NCI-H748 treated with DMSO at 0.1 percent for 48 hours (cell line): ENCODE measurements around the gene FARP1.

Experiments used
- DNase-seq: peaks from one replicate; lab custom pipeline; 2025; lab: John Stamatoyannopoulos, UW

Gene FARP1, protein sequence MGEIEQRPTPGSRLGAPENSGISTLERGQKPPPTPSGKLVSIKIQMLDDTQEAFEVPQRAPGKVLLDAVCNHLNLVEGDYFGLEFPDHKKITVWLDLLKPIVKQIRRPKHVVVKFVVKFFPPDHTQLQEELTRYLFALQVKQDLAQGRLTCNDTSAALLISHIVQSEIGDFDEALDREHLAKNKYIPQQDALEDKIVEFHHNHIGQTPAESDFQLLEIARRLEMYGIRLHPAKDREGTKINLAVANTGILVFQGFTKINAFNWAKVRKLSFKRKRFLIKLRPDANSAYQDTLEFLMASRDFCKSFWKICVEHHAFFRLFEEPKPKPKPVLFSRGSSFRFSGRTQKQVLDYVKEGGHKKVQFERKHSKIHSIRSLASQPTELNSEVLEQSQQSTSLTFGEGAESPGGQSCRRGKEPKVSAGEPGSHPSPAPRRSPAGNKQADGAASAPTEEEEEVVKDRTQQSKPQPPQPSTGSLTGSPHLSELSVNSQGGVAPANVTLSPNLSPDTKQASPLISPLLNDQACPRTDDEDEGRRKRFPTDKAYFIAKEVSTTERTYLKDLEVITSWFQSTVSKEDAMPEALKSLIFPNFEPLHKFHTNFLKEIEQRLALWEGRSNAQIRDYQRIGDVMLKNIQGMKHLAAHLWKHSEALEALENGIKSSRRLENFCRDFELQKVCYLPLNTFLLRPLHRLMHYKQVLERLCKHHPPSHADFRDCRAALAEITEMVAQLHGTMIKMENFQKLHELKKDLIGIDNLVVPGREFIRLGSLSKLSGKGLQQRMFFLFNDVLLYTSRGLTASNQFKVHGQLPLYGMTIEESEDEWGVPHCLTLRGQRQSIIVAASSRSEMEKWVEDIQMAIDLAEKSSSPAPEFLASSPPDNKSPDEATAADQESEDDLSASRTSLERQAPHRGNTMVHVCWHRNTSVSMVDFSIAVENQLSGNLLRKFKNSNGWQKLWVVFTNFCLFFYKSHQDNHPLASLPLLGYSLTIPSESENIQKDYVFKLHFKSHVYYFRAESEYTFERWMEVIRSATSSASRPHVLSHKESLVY

DNA sequence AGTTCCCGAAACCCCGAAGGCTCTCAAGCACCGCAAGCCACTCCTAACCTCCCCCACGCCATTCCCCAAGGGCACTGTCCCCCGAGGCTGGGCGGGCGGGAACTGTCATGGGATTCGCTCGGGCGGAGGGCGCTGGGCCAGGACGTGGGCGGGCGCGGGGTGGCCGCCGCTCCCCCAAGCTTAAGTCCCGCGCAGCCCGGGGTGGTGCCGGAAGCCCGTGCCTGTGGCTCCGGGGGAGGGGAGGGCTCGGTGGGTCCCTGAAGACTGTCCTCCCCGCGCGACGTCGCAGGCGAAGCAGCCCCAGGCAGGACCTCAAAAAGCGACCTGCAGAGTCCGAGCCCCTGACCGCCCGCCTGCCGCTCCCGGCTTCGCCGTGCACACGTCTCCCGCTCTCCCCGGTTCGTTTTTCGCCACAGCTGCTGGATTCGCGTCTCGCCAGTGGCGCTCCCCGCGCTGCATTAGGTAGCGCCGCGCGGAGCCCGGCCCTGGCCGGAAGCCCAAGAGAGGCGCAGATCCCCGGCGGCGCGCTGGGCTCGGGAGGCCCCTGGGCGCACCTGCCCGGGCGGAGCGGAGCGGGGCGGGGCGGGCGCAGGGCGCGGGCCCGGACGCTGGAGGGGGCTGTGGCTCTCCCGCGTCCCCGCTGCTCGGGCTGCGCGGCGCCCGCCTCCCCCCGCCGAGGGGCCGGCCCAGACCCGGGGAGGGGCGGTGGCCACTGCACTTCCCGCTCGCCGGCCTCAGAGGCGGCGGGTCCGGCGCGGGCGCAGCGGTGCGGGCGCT lies at the start of gene FARP1:
Gene FARP1, plus strand, starts transcription at position 715 of the 777 bp plus-strand sequence. CDS start 70,149 bp downstream, outside the sequence.
- peak; percentile 70 for DNase-seq

DNA sequence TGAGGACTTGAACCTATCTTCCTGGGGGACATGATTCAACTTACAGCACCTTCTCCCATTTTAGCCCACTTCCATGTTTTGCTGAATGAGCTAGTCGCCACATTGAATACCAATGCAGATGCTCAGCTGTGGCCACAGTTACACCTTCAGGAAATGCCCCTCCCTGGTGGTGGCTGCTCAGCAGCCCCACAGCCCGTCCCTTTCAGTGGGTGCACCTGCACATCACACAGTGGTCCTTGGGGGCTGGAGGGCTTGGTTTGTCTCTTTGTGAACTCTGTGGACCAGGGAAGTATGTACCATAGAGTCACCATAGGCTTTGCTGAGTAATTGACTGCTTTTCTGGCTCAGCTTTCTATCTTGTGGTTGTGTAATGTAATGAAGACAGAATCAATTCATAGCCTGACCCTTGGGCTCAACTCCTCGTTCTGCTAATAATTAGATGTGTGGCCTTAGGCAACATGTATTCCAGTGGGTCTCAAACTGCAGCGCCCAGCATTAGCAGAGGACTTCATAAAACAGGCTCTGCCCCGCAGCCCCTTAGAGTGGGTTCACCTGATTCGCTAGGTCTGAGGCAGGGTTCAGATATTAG lies 48.1 kb upstream of the FARP1 start:
- DNase-seq = no peak

DNA sequence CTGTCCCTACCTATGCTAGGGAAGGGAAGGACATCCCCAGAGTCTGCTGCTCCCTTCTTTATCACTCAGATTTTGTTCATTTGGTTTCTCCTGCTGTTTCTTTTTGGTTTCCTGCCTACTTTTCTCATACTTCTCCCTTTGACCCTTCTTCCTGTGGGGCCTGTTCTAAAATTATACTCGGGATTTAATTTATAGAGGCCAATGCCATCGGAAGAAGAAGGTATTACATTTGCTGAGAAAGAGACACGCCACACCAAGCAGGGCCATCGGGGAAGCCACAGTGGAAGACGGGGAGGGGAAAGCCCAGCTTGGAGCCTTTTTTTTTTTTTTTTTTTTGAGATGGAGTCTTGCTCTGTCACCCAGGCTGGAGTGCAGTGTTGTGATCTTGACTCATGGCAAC lies 46.8 kb upstream of the FARP1 start:
- DNase-seq = no peak

DNA sequence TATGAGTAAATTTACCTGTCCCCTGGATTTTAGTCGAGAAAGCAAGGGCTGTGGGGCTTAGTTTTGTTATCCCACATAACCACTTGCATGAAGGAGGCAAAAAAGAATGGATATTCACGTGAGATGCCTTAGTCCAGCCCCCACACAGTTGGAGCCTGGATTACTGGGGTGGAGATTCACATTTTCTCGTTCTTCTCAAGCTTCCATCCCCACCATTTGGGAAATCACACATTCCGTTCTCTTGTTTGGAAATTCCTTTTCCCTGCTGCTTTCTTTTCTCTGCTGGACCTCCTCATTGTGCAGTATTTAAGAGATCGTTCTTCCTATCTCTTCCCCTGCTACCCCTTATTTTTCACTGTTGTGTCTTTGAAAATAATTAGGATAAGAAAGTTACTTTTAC lies 45.1 kb upstream of the FARP1 start:
- DNase-seq = no peak

DNA sequence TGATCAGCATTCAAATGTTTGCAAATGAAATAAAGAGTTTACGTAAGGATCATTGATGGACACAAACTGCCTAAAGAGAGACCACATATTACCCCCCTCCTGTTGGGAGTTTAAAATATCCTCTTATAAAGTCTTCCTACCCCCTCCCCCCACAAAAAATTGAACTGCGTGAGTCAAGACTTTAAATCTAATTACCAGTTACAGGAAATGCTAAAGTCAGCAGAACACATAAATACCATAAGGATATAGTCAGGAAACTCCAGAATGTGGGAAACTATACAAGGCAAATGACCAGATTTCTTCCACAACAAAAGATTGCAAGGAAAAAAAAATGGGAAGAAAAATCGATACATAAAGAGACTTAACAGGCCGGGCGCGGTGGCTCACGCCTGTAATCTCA lies 44.4 kb upstream of the FARP1 start:
- DNase-seq = no peak

DNA sequence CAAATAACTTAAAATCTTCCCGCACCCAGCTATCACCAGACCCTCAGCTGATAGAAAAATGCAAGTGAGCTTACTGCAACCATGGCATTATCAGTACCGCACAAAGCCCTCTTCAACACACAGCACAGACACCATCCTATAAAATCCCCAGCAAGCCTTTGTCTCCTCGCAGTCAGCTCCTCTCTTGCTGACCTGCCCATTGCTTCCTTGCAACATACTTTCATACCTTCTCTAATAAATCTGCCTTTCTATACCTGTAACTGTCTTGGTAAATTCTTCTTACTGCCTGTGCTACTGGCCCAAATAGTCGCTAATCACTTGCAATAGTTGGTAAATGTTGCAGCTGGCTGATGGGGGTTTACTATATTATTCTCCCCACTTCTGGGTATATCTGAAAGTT lies 43.3 kb upstream of the FARP1 start:
- DNase-seq = no peak

DNA sequence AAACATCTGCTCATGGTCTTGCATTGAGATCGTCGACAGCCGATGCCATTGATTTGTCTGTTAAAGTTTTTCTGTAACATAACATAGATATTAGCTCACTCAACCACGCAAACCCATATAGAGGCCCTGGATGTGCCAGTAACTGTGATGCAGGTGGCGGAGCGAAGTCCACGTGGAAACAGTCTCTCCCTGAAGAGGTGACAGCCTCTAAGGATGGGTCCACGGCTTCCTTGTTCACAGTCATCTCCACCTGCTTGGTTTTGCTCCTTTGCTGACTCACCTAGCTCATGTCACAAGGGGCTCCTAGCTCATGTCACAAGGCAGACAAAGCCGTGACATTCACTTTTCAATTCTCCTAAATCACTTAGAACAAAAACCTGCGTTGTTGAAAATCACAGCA lies 42.4 kb upstream of the FARP1 start:
- DNase-seq = no peak

DNA sequence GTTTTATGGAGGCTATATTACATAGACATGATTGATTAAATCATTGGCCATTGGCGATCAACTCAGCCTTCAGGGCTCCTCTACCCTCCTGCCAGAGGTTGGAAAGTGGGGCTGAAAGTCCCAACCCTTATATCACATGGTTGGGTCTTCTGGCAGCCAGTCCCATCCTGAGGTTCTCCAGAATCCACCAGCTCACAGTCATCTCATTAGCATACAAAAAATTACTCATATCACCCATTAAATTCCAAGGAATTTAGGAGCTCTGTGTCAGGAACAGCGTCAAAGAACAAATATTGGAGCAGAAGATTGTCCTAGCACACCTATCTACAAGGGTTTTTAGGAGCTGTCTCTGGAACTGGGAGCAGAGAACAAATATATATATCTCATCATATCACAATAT lies 39.4 kb upstream of the FARP1 start:
- DNase-seq = no peak

DNA sequence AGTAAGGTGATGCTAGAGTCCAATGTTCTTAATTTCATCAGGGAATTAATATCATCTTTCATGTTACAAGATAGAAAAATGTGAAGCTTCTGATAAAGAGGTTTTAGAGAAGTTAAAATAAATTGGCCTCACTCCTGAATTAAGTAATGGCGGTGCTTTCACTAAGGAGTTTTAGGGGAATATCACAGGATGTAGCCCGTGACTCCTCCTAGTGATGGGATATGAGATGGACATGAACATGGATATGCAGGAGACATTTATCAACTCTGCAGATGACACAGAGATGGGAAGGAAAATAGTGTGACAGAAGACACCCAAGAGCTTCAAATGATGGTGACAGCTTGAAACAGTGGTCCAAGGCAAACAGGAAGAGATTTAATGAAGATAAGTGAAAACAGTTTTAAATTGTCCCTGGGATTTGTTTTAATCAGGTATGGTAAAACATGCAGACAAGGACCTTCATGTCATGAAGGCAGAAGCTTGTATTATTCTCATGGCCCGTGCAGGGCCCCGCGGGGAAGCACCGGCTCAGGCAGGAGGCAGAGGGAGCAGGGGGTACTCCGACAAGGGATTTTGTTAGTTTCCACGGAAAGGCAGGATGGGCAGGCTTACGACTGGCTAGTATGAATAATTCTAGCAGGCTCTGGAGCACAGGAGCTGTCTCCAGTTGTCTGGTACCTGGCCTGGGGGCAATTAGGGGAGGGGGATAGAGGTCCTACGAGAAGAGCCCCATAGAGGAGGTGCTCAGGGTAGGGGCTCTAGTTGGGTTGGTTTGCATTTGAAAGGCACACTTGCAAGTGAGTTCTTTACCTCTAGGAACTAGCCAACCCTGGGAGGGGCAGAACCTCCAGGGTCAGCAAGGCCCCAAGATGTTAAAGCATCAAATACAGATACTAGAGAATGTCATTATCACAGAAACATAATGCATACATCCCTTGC lies 38.7 kb upstream of the FARP1 start:
- DNase-seq = peak; percentile 3

DNA sequence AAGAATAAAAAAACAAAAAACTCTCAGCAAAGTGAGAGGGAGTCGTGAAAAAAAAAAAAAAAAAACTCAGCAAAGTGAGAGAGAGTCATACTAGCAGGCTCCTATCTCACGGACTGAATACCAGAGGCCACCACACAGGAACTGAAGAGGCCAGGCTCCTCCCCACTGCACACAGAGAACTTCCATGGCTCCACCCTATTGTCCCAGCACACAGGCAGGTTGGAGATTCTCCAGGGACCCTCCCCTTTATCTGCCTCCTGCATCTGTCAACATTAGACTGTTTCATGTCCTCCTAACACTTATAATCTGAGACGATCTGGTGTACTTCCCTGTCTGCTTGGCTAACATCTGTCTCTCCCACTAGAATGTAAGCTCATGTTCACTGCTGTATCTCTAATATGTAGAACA lies 37.0 kb upstream of the FARP1 start:
- DNase-seq = no peak

DNA sequence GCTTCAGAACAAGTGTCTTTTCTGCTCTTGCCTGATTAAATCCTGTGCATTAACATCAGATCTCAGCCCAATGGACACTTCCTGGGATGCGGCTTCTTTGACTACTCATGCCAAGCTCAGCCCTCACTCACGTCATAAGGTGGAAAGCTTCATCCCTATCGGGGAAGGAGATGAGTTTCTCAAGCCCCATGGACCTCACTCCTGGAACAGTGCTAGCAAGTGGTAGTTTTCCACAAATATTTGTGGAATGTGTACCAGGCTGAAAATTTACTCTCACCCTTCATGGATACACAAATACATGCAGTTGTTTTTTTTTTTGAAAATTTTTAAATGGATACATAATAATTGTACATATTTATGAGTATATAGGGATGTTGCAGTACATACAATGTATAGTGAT lies 34.6 kb upstream of the FARP1 start:
- no peak for DNase-seq

DNA sequence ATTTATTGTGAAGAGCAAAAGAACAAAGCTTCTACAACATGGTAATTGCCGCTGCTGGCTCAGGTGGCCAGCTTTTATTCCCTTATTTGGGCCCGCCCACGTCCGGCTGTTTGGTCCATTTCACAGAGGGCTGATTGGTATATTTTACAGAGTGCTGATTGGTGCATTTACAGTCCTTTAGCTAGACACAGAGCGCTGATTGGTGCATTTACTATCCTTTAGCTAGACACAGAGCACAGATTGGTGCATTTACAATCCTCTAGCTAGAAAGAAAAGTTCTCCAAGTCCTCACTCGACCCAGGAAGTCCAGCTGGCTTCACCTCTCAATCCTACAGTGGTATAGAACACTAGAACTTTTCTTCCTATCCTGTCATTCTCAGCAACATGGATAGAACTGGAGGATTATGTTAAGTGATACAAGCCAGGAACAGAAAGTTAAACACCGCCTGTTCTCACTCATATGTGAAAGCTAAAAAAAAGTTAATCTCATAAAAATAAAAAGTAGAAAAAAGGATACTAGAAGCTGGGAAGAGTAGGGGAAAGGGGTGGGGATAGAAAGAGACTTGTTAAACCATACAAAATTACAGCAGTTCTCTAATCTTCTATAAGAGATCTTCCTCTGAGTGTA lies 33.6 kb upstream of the FARP1 start:
- no peak for DNase-seq

DNA sequence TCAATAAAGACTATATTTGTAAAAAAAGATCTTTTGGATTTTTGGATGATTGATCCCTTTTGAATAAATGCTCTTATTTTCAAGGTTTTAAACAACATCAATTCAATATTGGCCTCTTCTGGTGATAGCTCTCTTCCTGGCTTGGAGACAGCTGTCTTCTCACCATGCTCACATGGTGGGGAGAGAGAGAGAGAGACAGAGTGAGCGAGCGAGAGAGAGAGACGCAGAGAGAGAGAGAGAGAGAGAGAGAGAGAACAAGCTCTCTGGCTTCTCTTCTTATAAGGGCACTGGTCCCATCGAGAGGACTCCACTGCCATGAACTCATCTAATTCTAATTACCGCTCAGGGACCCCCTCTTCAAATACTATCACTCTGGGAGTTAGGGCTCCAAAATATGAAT lies 32.1 kb upstream of the FARP1 start:
- no peak for DNase-seq

DNA sequence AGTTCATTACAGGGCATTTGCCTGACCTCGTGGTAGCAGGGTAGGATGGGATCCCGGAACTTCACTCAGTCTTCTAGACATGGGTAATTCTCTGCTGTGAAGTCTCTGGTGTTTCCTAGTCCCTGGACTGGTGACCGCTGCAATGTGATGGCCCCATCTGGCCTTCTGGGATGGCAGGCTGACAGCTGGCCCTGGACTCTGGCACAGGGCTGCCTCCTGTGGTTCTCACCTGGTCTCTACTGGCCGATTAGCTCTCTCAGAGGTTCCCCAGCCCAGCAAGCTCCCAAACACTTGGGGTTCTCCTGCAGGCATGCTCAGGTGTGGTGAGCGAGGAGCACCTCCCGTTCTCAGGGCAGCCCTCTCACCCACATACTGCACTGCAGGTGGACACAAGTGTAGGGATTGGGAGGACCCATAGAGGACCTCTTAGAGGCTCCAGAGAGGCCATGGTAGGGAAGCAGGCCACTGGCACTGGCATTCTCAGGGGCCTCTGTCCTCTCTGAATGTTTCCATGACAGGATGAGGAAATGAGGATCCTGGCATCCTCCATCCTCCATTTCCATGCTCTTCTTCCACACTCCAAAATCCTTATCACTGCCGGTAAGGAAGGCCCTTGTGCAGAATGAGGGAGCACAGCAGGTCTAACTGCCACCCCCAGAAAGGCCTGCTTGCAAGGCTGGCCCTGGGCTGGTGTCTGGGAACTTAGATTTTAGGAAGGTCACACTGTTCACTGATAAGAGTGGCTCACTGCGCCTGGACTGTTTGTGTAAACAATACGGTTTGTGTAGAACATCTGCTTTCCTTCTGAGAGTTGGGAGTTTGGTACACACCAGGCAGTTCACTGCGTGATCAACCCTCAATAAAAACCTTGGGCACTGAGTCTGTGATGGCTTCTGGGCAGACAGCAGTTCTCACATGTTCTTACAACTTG lies 31.5 kb upstream of the FARP1 start:
- DNase-seq = no peak

DNA sequence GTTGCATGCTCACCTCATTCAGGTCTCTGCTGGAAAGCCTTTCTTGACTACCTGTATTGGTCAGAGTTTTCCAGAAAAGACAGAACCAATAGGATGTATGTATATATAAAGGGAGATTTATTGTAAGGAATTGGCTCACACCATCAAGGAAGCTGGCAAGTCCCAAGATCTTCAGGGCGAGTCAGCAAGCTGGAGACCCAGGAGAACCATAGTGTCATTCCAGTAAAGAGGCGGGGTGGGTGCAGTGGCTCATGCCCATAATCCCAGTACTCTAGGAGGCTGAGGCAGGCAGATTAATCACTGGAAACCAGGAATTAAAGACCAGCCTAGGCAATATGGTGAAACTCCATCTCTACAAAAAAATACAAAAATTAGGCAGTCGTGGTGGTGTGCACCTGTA lies 30.4 kb upstream of the FARP1 start:
- DNase-seq = no peak

DNA sequence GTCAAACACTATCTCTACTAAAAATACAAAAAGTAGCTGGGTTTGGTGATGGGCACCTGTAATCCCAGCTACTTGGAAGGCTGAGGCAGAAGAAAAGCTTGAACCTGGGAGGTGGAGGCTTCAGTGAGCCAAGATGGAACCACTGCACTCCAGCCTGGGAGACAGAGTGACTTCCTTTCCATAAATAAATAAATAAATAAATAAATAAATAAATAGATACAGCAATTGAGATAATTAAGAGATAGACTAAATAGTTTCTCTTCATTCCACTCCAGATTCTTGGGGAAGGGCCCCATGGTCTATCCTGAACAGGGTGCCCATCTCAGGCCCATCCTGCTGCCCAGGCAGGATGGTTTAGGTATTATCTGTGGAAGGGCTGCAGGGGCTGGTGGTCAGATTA lies 24.0 kb upstream of the FARP1 start:
- no peak for DNase-seq

DNA sequence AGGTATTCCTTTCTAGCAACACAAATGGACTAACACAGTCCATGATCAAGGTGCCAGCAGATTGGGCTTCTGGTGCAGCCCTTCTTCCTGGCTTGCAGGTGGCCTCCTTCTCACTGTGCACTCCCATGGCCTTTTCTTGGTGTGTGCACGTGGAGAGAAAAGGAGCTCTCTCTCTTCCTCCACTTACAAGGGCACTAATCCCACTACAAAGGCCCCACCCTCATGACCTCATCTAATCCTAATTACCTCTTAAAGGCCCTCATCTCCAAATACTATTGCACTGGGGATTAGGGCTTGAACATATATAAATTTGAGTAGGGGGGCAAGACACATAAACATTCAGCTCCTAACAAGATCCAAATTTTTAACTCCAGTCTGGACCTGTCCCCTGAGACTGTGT lies 19.7 kb upstream of the FARP1 start:
- no peak for DNase-seq

DNA sequence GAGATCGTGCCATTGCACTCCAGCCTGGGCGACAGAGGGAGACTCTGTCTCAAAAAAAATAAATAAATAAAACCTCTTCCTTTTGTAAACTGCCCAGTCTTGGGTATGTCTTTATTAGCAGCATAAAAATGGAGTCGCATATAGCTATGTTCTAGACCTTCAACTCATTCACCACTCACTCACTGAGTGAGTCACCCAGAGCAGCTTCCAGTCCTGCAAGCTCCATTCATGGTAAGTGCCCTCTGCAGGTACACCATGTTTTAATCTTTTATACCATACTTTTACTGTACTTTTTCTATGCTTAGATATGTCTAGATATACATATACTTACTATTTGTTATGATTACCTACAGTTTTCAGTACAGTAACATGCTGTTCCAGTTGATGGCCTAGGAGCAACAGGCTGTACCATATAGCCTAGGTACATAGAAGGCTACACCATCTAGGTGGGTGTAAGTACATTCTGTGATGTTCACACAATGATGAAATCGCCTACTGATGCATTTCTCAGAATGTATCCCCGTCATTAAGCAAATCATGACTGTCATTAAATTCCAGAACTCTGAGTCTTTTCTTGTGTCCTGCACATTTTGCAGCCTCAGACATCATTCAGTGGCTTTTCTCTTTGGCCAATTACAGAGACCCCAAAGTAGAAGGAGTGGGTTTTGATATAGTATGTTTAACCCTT lies 13.7 kb upstream of the FARP1 start:
- no peak for DNase-seq
